ENCODE results near the gene TRAPPC2L. TPM values are rescaled to one million over a fixed set of nuclear protein-coding genes. Genes with fewer than 3 reads are reported as not detected.

TRAPPC2L gene
- total and polyA plus RNA-seq, 2 experiments from 2014 or later = 59.3 to 167 TPM

- H3K9me2 ChIP-seq (ENCODE audit: insufficient read depth) = no peaks in the 10 kb centered on the region
- no peak overlapping the region for H3K4me3 ChIP-seq
- DNase-seq (ENCODE audit: low spot score) (no peak), ATAC-seq (no peak)
- no peaks in the 10 kb centered on the region; the same call in 1 of the 2 replicates for H3K36me3 ChIP-seq (ENCODE audit: insufficient read depth)
- H3K4me3 Mint-ChIP-seq = no peak overlapping the region
- H2AFZ ChIP-seq = no peak overlapping the region
- H3K36me3 Mint-ChIP-seq (ENCODE audit: low read depth) = peaks cover 11% of the 10 kb centered on the region
- H3F3A ChIP-seq (replicated peaks; ENCODE audit: low read depth) = no peaks in the 10 kb centered on the region
- no peaks in the 10 kb centered on the region for H3K27me3 ChIP-seq (ENCODE audit: insufficient read depth)
- H3K9me3 Mint-ChIP-seq = no peaks in the 10 kb centered on the region
- H3K79me2 ChIP-seq (replicated peaks; ENCODE audit: insufficient read depth) = no peaks in the 10 kb centered on the region
- no peaks in the 10 kb centered on the region for H3K4me1 ChIP-seq (ENCODE audit: insufficient read depth)
- no peaks in the 10 kb centered on the region for H4K20me1 ChIP-seq (replicated peaks; ENCODE audit: insufficient read depth)
- H3K27me3 Mint-ChIP-seq (ENCODE audit: insufficient read depth, low read depth, poor library complexity) = peaks cover 12% of the 10 kb centered on the region
- no peak overlapping the region for H3K4me2 ChIP-seq
- H3K27ac ChIP-seq (ENCODE audit: low read depth) = no peak overlapping the region
- H3K27ac Mint-ChIP-seq = no peak overlapping the region
- TF ChIP-seq EZH2 (IDR thresholded peaks at IDR 0.05; ENCODE audit: low read depth, unreplicated experiment) (no peak), POLR2AphosphoS5 (IDR thresholded peaks at IDR 0.05; ENCODE audit: low read depth) (no peak), ETS1 (IDR thresholded peaks at IDR 0.05) (no peak)
- no peaks in the 10 kb centered on the region for H3K4me1 Mint-ChIP-seq
Observed at GRCh38 chr16:88838566-88838965, 18.4 kb upstream of the TRAPPC2L start.

GRCh38 chr16:88839026-88839529, 17.8 kb upstream of the TRAPPC2L start:
- Mint-ChIP-seq H3K4me3 (no peak overlapping the region), H3K9me3 (no peaks in the 10 kb centered on the region), H3K27ac (no peak overlapping the region), H3K36me3 (ENCODE audit: low read depth) (peaks cover 11% of the 10 kb centered on the region), H3K4me1 (no peaks in the 10 kb centered on the region), H3K27me3 (ENCODE audit: insufficient read depth, low read depth, poor library complexity) (peaks cover 14% of the 10 kb centered on the region)
- Histone ChIP-seq H3F3A (replicated peaks; ENCODE audit: low read depth) (no peaks in the 10 kb centered on the region), H2AFZ (no peak overlapping the region), H3K79me2 (replicated peaks; ENCODE audit: insufficient read depth) (no peaks in the 10 kb centered on the region), H3K4me3 (no peak overlapping the region), H3K4me1 (ENCODE audit: insufficient read depth) (no peaks in the 10 kb centered on the region), H3K27ac (ENCODE audit: low read depth) (no peak overlapping the region), H3K36me3 (ENCODE audit: insufficient read depth) (no peaks in the 10 kb centered on the region; the same call in 1 of the 2 replicates), H4K20me1 (replicated peaks; ENCODE audit: insufficient read depth) (no peaks in the 10 kb centered on the region), H3K9me2 (ENCODE audit: insufficient read depth) (no peaks in the 10 kb centered on the region), H3K27me3 (ENCODE audit: insufficient read depth) (no peaks in the 10 kb centered on the region), H3K4me2 (no peak overlapping the region)
- TF ChIP-seq CTCF (conservative IDR thresholded peaks at IDR 0.05; ENCODE audit: low read depth in 2 of 2) (peak in 1 of 2 experiments; percentile 35; a peak in 2 of 4 replicates), POLR2AphosphoS5 (IDR thresholded peaks at IDR 0.05; ENCODE audit: low read depth) (no peak)
- no peak for DNase-seq (ENCODE audit: low spot score)
- no peak for ATAC-seq

- H3K36me3 Mint-ChIP-seq (ENCODE audit: low read depth) = peaks cover 11% of the 10 kb centered on the region
- Histone ChIP-seq H3K27ac (ENCODE audit: low read depth) (no peak overlapping the region), H4K20me1 (replicated peaks; ENCODE audit: insufficient read depth) (no peaks in the 10 kb centered on the region), H3K9me2 (ENCODE audit: insufficient read depth) (no peaks in the 10 kb centered on the region), H2AFZ (no peak overlapping the region), H3K27me3 (ENCODE audit: insufficient read depth) (no peaks in the 10 kb centered on the region), H3F3A (replicated peaks; ENCODE audit: low read depth) (no peaks in the 10 kb centered on the region), H3K79me2 (replicated peaks; ENCODE audit: insufficient read depth) (no peaks in the 10 kb centered on the region), H3K4me2 (no peak overlapping the region), H3K4me1 (ENCODE audit: insufficient read depth) (no peaks in the 10 kb centered on the region), H3K4me3 (no peak overlapping the region), H3K36me3 (ENCODE audit: insufficient read depth) (no peaks in the 10 kb centered on the region; the same call in 1 of the 2 replicates)
- H3K9me3 Mint-ChIP-seq = no peaks in the 10 kb centered on the region
- 0 out of 3 replicates have a peak, but pooled peaks cover 3% of the 10 kb centered on the region for H3K4me1 Mint-ChIP-seq
- DNase-seq (ENCODE audit: low spot score) = no peak
- peaks cover 14% of the 10 kb centered on the region for H3K27me3 Mint-ChIP-seq (ENCODE audit: insufficient read depth, low read depth, poor library complexity)
- H3K27ac Mint-ChIP-seq = no peak overlapping the region
- no peak for ATAC-seq
- no peak overlapping the region for H3K4me3 Mint-ChIP-seq
- TF ChIP-seq ZNF114 (CRISPR knock-in tag; IDR thresholded peaks at IDR 0.05) (no peak), ETS1 (IDR thresholded peaks at IDR 0.05) (no peak), EZH2 (IDR thresholded peaks at IDR 0.05; ENCODE audit: low read depth, unreplicated experiment) (no peak), CREB1 (CRISPR knock-in tag; IDR thresholded peaks at IDR 0.05; ENCODE audit: low read depth) (no peak), EZH2phosphoT487 (IDR thresholded peaks at IDR 0.05; ENCODE audit: unreplicated experiment) (no peak), POLR2AphosphoS5 (IDR thresholded peaks at IDR 0.05; ENCODE audit: low read depth) (no peak), REST (IDR thresholded peaks at IDR 0.05; ENCODE audit: unreplicated experiment) (no peak), JUNB (IDR thresholded peaks at IDR 0.05; ENCODE audit: unreplicated experiment) (no peak)
Observed at GRCh38 chr16:88839745-88840599, 17.0 kb upstream of the TRAPPC2L start.
